ENCODE data around the gene EPS8L3.
"Not testable (repeated sequence)": the region's sequence is repeated elsewhere in the genome, so short reads cannot be mapped to it uniquely, and the experiment has no call there.

EPS8L3 gene

DNA sequence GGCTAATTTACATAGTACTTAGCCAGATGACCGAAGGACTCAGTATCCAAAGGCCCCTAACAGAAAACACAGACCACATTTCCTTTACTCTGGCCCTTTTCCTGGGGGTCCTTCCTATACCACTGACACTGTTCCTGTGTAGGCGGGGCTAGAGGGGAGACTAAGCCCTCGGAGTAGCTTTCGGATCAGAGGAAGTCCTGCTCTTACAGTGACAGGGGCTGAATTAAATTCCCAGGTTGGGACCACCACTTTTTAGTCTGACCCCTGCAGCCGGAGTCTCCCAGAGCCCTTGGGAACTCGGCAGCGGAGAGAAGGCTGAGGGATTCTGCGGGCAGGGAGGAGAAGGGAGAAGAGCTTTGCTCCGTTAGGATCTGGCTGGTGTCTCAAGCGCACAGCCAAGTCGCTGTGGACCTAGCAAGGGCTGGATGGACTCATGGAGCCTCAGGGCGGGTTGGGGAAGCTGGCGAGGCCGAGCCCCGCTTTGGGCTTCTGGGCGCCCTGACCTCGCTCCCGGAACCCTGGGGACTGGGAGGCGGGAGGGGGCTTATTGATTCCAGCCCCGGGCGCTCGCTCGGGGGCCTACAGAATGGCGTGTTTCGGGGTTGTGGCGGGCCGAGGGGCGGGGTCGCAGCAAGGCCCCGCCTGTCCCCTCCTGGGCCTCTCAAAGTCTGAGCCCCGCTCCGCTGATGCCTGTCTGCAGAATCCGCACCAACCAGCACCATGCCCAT, 52.0 kb downstream of the EPS8L3 start, which contains the start of gene GSTM5:
TSS of gene GSTM5 (plus strand) at position 659 of the 728 bp plus-strand sequence. CDS start at position 721, 62 bp downstream.
- in situ Hi-C loops (cut with MboI; ENCODE audit: low sequenced_read_pairs): not testable (repeated sequence)

DNA sequence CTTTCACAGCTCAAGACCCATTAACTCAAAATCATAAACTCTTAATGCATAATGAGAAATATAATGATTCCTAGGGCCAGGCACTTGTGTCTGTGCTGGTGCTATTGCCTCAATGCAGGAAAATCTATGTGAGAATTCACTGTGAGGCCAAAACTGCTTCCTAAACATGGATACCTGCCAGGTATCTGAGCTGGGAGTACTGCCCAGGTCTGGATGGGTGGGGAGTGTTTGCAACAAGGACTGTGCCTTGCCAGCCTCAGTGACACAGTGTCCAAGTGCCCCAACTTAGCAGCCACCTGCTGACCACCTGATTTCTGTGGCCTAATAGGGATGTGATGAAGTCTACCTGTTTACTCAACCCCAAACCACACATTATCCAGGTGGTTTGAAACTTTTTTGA, 53.9 kb downstream of the EPS8L3 start:
- in situ Hi-C loops (cut with MboI; ENCODE audit: low sequenced_read_pairs): not testable (repeated sequence)

DNA sequence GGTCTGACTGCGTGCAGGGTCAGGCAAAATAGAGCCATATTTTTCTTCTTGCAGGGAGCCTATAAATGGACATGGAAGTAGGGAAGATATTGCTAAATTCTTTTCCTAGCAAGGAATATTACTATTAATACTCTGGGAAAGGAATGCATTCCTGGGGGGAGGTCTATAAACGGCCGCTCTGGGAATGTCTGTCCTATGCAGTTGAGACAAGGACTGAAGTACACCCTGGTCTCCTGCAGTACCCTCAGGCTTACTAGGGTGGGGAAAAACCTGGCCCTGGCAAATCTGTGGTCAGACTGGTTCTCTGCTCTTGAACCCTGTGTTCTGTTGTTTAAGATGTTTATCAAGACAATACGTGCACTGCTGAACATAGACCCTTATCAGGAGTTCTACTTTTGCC, 54.8 kb downstream of the EPS8L3 start:
- in situ Hi-C loops (cut with MboI; ENCODE audit: low sequenced_read_pairs): not testable (repeated sequence)

DNA sequence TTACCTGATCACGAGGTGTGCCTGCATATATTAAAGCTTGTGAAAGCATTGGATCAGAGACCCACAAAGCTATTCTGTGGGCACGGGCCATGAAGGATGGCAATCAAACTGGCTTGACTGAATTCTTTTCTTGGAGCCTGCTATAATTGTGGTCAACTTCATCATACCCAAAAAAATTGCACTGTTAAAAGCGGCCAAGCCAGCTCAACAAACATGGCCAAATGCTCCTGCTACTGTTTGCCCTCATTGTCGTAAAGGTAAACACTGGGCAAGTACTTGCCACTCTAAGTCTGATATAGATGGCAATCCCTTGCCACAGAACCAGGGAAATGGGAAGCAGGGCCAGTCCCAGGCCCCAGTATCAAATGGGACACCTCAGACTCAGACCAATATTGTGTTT, 58.3 kb downstream of the EPS8L3 start:
- in situ Hi-C loops (cut with MboI; ENCODE audit: low sequenced_read_pairs): no loop called here

DNA sequence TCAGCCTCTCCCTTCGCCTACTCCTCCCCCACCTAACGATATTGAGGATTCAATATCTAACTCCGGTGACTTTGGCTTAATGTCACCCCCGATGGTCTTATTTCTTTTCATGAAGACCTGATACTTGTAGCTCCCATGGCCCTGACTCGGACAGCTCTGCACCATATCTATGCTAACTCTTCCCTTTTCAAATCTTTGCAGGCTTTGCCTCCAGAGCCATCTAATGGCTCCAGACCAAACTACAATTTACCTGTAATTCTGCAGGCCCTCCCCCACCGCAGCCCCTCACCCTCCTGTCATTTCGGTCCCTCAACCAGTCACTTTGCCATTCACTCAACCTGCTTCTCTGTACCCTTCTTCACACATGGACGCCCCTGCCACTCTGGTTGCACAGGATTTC, 59.5 kb downstream of the EPS8L3 start:
- in situ Hi-C loops (cut with MboI; ENCODE audit: low sequenced_read_pairs): no loop called here

DNA sequence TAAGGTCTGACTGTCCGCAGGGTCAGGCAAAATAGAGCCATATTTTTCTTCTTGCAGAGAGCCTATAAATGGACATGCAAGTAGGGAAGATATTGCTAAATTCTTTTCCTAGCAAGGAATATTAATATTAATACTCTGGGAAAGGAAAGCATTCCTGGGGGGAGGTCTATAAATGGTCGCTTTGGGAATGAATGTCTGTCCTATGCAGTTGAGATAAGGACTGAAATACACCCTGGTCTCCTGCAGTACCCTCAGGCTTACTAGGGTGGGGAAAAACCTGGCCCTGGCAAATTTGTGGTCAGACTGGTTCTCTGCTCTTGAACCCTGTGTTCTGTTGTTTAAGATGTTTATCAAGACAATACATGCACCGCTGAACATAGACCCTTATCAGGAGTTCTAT, 60.8 kb downstream of the EPS8L3 start:
- in situ Hi-C loops (cut with MboI; ENCODE audit: low sequenced_read_pairs): not testable (repeated sequence)

Data from hTERT RPE-1 (cell line).